Progenitor cell of endocrine pancreas (in vitro differentiated cells): Measurements from ENCODE around the gene AIG1. TPM values are rescaled to one million over a fixed set of nuclear protein-coding genes. Genes with fewer than 3 reads are reported as not detected.
A peak's percentile ranks its signal among the peaks of the same experiment; 100 is the strongest.

Experiments used
- DNase-seq: peaks from one replicate; pipeline ENCODE4 v3.0.0; 2021; ENCODE audit warnings: low spot score; ENCODE audit not compliant: unreplicated experiment
- H3K27ac Mint-ChIP-seq: 2 replicates; pipeline ENCODE4 v1.8.0; 2021; ENCODE audit warnings: mild to moderate bottlenecking, moderate library complexity, mixed read lengths
- H3K27me3 Mint-ChIP-seq: 2 replicates; pipeline ENCODE4 v1.8.0; 2021; ENCODE audit warnings: mixed read lengths
- H3K36me3 Mint-ChIP-seq: 2 replicates; pipeline ENCODE4 v1.8.0; 2022; ENCODE audit warnings: mixed read lengths; ENCODE audit not compliant: insufficient read depth
- H3K4me1 Mint-ChIP-seq: 2 replicates; pipeline ENCODE4 v1.8.0; 2021; ENCODE audit warnings: low read depth, mixed read lengths
- H3K4me3 Mint-ChIP-seq: 2 replicates; pipeline ENCODE4 v1.8.0; 2021; ENCODE audit warnings: low read depth, mild to moderate bottlenecking, moderate library complexity, mixed read lengths
- H3K9me3 Mint-ChIP-seq: 2 replicates; pipeline ENCODE4 v1.8.0; 2021; ENCODE audit warnings: low read depth, mixed read lengths
- total RNA-seq: library from RNA; stranded (reverse); gene quantifications from 2 replicates; pipeline ENCODE4 v1.2.1, GENCODE V29; 2021
- TF ChIP-seq, protein P1 (sequence below): fragments of 200-600 bp; sonication (generic); IDR thresholded peaks from one replicate; pipeline ENCODE4 v1.5.0; 2021; ENCODE audit warnings: antibody characterized with exemption, mild to moderate bottlenecking; ENCODE audit not compliant: unreplicated experiment

Gene AIG1
- total RNA-seq, 1 donor from 2014 or later, result 40.0 TPM

DNA sequence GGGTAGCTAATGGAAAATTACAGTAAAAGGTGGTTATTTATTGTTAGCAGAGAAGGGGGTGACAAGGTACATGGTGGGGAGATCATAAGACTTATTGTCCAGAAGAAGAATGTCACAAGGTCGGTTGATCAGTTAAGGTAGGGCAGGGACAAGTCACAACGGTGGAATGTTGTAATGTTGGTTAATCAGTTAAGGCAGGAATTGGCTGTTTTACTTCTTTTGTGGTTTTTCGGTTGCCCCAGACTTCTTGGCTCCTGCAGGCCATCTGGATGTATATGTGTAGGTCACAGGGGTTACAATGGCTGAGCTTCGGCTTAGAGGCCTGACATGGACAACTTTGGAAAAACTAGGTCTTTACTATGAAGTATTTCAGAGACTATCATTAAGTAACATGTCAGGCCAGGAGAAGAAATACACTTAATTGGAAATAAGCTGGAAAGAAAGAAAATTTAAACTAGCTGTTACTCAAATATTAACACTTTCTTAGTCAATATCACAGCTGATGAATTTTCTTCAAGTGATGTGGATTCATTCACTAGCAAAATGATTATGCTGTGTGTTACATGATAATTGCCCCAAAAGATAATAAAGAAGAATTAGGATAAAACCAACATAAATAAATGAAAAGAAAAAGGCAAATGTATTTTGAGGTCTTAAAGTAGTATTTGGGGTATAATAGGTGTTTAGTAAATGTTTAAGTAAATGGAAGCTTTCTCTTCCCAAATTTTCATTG is 4.4 kb downstream of the AIG1 start:
- TF ChIP-seq, protein P1, sequence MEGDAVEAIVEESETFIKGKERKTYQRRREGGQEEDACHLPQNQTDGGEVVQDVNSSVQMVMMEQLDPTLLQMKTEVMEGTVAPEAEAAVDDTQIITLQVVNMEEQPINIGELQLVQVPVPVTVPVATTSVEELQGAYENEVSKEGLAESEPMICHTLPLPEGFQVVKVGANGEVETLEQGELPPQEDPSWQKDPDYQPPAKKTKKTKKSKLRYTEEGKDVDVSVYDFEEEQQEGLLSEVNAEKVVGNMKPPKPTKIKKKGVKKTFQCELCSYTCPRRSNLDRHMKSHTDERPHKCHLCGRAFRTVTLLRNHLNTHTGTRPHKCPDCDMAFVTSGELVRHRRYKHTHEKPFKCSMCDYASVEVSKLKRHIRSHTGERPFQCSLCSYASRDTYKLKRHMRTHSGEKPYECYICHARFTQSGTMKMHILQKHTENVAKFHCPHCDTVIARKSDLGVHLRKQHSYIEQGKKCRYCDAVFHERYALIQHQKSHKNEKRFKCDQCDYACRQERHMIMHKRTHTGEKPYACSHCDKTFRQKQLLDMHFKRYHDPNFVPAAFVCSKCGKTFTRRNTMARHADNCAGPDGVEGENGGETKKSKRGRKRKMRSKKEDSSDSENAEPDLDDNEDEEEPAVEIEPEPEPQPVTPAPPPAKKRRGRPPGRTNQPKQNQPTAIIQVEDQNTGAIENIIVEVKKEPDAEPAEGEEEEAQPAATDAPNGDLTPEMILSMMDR, result no peak
- Mint-ChIP-seq H3K4me3 (no peak overlapping the region), H3K9me3 (peaks cover 3% of the 10 kb centered on the region), H3K27ac (peak overlapping the region; percentile 36), H3K36me3 (peaks cover 1% of the 10 kb centered on the region), H3K27me3 (no peaks in the 10 kb centered on the region), H3K4me1 (peaks cover 20% of the 10 kb centered on the region)
- DNase-seq, result no peak

DNA sequence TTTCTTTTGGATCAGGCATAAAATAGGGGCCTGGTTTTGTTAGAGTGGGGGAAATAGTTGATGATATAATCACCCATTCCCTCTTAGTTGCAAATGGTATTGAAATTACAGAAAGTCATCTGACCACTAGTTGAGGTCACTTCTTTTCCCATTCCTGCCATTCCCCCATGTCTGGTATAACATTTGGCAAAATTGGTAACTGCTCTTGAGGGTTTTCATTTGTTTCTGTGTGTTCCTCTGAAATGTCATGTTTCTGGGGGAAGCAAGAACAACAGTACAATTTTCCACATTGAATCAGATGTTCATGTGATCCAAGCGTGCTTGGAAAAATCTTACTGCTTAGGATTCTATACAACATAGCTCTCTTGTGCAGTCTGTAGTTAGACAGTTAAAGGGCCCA is 7.3 kb downstream of the AIG1 start:
- H3K27me3 Mint-ChIP-seq, result no peaks in the 10 kb centered on the region

DNA sequence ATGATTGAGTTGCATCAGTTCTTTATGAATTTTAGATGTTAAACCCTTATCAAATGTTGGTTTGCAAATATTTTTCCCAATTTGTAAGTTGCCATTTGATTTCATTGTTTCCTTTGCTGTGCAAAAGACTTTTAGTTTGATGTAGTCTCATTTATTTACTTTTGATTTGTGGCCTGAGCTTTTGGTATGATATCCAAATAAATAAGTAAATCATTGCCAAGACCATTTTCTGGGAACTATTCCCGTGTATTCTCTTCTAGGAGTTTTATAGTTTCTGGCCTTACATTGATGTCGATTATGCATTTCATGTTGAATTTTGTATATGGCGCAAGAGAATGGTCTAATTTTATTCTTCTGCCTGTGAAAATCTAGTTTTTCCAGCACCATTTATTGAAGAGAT is 13.4 kb downstream of the AIG1 start:
- H3K9me3 Mint-ChIP-seq, result peaks cover 27% of the 10 kb centered on the region
- H3K27me3 Mint-ChIP-seq, result no peaks in the 10 kb centered on the region
- no peak overlapping the region for H3K27ac Mint-ChIP-seq
- H3K4me1 Mint-ChIP-seq, result no peaks in the 10 kb centered on the region
- TF ChIP-seq, protein P1, result no peak
- DNase-seq, result no peak
- peaks cover 21% of the 10 kb centered on the region for H3K36me3 Mint-ChIP-seq
- no peak overlapping the region for H3K4me3 Mint-ChIP-seq

More for the DNA sequence above, 7.3 kb downstream of the AIG1 start:
- no peak for DNase-seq
- H3K9me3 Mint-ChIP-seq, result peaks cover 8% of the 10 kb centered on the region
- TF ChIP-seq, protein P1, result no peak
- H3K4me3 Mint-ChIP-seq, result no peak overlapping the region
- no peak overlapping the region for H3K27ac Mint-ChIP-seq
- H3K4me1 Mint-ChIP-seq, result peaks cover 10% of the 10 kb centered on the region
- H3K36me3 Mint-ChIP-seq, result peaks cover 4% of the 10 kb centered on the region

DNA sequence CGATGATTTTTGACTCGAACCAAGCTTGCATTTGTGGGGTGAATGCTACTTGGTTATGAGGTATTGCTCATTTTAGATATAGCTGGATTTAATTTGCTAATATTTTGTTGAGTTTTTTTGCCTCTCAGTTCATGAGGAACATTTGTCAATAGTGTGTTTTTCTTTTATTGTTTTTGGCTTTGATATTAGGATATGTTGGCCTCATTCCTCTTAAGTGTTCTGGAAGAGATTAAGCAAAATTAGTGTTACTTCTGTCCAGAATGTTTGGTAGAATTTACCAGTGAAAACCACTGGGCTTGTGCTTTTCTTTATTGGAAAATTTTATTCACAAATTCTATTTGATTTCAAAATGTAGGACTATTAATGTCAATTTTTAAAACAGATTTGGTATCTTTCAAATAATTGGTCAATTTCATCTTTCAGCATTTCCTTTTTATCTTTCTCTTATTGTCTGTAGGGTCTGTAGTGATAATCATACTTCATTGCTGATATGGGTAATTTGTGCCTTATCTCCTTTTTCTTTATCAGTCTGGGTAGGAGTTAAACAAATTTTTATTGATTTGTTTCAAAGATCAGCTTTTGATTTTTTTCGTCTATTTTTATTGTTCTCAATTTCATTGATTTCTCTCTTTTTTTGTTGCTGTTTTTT is 14.1 kb downstream of the AIG1 start:
- Mint-ChIP-seq H3K4me1 (no peaks in the 10 kb centered on the region), H3K27ac (no peak overlapping the region), H3K27me3 (no peaks in the 10 kb centered on the region), H3K4me3 (no peak overlapping the region), H3K36me3 (peaks cover 21% of the 10 kb centered on the region), H3K9me3 (peaks cover 27% of the 10 kb centered on the region)
- TF ChIP-seq, protein P1, result no peak
- no peak for DNase-seq

DNA sequence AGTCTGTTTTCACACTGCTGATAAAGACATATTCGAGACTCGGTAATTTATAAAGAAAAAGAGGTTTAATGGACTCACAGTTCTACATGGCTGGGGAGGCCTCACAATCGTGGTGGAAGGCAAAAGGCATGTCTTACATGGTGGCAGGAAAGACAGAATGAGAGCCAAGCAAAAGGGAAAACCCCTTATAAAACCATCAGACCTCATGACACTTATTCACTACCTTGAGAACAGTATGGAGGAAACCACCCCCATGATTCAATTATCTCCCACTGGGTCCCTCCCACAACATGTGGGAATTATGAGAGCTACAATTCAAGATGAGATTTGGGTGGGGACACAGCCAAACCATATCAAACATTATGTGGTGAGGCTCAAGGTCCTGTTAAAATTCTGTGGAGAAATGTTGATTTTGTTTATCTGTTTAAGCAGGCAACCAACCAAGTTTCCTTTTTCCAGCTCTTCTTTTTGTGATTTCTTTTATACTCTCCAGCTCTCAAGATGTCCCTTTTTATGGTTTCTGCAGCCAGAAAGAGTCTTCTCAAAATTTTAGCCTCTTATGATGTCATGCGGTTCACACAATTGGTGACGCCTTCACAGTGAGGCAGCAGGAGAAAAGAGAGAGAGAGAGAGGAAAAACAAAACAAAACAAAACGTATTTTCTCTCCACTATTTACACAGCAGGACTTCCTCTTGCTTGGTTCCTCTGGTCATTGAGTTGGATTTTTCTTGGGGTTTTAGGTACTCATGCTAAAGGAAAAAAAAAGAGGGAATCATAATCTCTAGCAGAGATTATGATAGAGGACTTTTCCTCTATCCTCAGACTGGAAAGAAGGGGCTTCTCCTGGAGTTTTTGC is 18.0 kb downstream of the AIG1 start:
- H3K4me3 Mint-ChIP-seq, result no peak overlapping the region
- H3K9me3 Mint-ChIP-seq, result peaks cover 16% of the 10 kb centered on the region
- TF ChIP-seq, protein P1, result no peak
- H3K36me3 Mint-ChIP-seq, result peaks cover 19% of the 10 kb centered on the region
- DNase-seq, result no peak
- no peak overlapping the region for H3K27ac Mint-ChIP-seq
- no peaks in the 10 kb centered on the region for H3K4me1 Mint-ChIP-seq
- H3K27me3 Mint-ChIP-seq, result no peaks in the 10 kb centered on the region
